Body of pancreas (tissue), 4 donors: ENCODE data around the gene SET. TPM values are rescaled to one million over a fixed set of nuclear protein-coding genes. Genes with fewer than 3 reads are reported as not detected.
"Not testable (repeated sequence)": the region's sequence is repeated elsewhere in the genome, so short reads cannot be mapped to it uniquely, and the experiment has no call there.

Source experiments
- ATAC-seq: fragments of 150-250 bp; one replicate; pipeline ENCODE4 v1.9.1; 2016
- DNase-seq, 4 donors: peaks; one replicate each; pipeline ENCODE4 v3.0.0-alpha.2; 2019
- H3K27ac ChIP-seq, 4 donors: fragments of 200-600 bp; sonication (generic); 1 replicate in 3 of 4; 2 replicates in 1 of 4; pipeline versions ENCODE4 v1.5.1 to v1.6.1; 2016 to 2019; ENCODE audit warnings: mild to moderate bottlenecking in 1 of 4, mixed read lengths in 1 of 4, moderate library complexity in 1 of 4
- H3K27me3 ChIP-seq, 2 donors: fragments of 200-600 bp; sonication (generic); one replicate each; pipeline ENCODE4 v1.6.0; 2016; ENCODE audit warnings: mild to moderate bottlenecking in 1 of 2
- H3K36me3 ChIP-seq, 2 donors: fragments of 200-600 bp; sonication (generic); replicated peaks in 1 of 2; 2 replicates each; pipeline ENCODE4 v1.5.1; 2016; ENCODE audit warnings: low read depth in 2 of 2; ENCODE audit not compliant: insufficient read depth in 1 of 2
- H3K4me1 ChIP-seq: fragments of 200-600 bp; sonication (generic); one replicate; pipeline ENCODE4 v1.6.0; 2016
- H3K4me3 ChIP-seq, 2 donors: fragments of 200-600 bp; sonication (generic); 1 replicate in 1 of 2; 2 replicates in 1 of 2; pipeline ENCODE4 v1.5.1; 2016 to 2019
- H3K9me3 ChIP-seq, 3 donors: fragments of 200-600 bp; sonication (generic); 1 replicate in 2 of 3; 2 replicates in 1 of 3; pipeline ENCODE4 v1.5.1; 2016
- POLR2A ChIP-seq, 3 donors: fragments of 450-650 bp; IDR thresholded peaks; one replicate each; pipeline ENCODE4 v1.6.1; 2016; ENCODE audit warnings: antibody characterized with exemption in 3 of 3, mild to moderate bottlenecking in 2 of 3
- WGBS, 2 donors: methylation state at CpG; one replicate each; pipeline ENCODE4 v1.1.5; 2017; 5-methylcytosine and 5-hydroxymethylcytosine counted together
- intact Hi-C: fragments of 100-400 bp; cut with DNase I; formaldehyde crosslinking; loops from one replicate; pipeline ENCODE4 v1.15.1; 2023
- total RNA-seq, 2 donors: library from RNA; depleted of rRNA; stranded (reverse); fragments of >200 nt; gene quantifications; one replicate each; pipeline ENCODE4 v1.1.0, GENCODE V29; 2016
- TF ChIP-seq, protein P1 (sequence below), 7 experiments: fragments of 450-650 bp in 4 of 7; fragments of 200-600 bp in 3 of 7; sonication (generic) in 3 of 7; IDR thresholded peaks; one replicate each; pipeline ENCODE4 v1.5.1; 2016 to 2019; ENCODE audit warnings: antibody characterized with exemption in 7 of 7

The SET gene
- total RNA-seq, 2 donors from 2014 or later = 70.9 to 87.2 TPM

DNA sequence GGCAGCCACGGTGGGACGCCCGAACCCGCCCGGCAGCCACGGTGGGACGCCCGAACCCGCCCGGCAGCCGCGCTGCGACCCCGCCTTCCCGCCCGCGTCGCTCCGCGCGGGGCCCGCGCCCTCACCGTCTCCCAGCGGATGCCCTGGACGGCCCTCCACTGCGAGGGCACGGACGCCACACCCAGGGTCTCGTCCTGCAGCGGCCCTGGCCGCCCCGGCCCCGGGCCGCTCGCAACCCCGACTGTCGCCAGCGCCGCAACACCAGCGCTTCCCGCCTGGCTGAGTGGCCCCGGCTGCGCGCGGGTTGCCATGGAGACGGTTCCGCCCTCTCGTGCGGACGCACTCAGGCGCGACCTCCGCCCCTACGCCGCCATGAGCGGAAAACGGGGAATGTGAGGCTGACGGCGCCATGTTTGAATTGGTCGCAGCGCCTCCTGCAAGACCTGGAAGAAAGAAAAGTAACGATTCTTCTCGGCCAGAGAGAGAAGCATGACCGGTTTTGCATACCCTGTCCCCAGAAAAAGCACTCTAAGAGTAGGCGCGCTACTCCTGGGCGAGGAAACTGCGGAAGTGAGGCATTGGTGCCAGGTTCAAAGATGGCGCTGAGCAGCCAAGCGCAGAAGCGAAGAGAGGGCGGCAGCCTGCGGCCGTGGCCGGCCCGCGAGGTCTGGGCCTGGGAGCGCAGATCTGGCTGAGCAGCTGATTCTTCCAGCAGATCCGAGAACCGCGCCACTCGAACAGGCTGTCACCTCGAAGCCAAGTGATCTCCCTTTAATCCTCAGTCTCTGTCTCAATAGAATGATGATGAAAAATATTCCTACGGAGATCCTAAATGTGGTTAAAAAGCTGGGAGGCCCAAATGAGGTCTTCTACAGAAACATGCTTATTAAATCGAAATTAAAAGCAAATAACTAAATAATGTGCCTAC is 32.3 kb upstream of the SET start, which contains the start of gene DYNC2I2:
DYNC2I2 (minus strand) TSS at position 432 of the 928 bp plus-strand sequence; CDS start at position 311, 121 bp downstream.
- ATAC-seq = peak; percentile 99
- Histone ChIP-seq H3K9me3 (no peaks in the 10 kb centered on the region), H3K27ac (peak within 1 kb of the TSS; percentile 96 to 100 (median 98)), H3K4me3 (peak within 1 kb of the TSS; percentile 8 to 19), H3K27me3 (no peaks in the 10 kb centered on the region), H3K4me1 (peaks cover 7% of the 10 kb centered on the region), H3K36me3 (no peaks in the 10 kb centered on the region)
- intact Hi-C loops = no loop called here
- TF ChIP-seq POLR2A (IDR thresholded peaks at IDR 0.05) = peak; percentile 33 to 87 (median 77)
- TF ChIP-seq, protein P1, sequence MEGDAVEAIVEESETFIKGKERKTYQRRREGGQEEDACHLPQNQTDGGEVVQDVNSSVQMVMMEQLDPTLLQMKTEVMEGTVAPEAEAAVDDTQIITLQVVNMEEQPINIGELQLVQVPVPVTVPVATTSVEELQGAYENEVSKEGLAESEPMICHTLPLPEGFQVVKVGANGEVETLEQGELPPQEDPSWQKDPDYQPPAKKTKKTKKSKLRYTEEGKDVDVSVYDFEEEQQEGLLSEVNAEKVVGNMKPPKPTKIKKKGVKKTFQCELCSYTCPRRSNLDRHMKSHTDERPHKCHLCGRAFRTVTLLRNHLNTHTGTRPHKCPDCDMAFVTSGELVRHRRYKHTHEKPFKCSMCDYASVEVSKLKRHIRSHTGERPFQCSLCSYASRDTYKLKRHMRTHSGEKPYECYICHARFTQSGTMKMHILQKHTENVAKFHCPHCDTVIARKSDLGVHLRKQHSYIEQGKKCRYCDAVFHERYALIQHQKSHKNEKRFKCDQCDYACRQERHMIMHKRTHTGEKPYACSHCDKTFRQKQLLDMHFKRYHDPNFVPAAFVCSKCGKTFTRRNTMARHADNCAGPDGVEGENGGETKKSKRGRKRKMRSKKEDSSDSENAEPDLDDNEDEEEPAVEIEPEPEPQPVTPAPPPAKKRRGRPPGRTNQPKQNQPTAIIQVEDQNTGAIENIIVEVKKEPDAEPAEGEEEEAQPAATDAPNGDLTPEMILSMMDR (IDR thresholded peaks at IDR 0.05) = peak in 1 of 7 experiments; percentile 11
- DNase-seq = peak; percentile 97 to 99 (median 98)
- 1 to 5% methylated on average over 4 to 82 of the region's 86 CpGs for WGBS, 2 donors

DNA sequence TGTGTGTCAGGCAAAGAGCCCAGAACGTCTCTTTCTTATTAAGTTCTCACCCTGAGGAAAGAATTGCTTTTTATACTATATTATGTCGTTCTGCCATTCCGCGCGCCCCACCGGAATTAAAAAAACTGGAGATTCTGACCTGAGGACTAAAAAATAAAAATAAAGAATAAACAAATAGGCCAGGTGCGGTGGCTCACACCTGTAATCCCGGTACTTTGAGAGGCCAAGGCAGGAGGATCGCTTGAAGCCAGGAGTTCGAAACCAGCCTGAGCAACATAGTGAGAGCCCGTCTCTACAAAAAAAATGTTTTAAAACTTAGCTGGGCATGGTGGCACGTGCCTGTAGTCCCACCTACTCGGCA is 31.7 kb upstream of the SET start:
- intact Hi-C loops = no loop called here
- H3K4me3 ChIP-seq = no peak overlapping the region
- H3K9me3 ChIP-seq = no peaks in the 10 kb centered on the region
- H3K36me3 ChIP-seq = no peaks in the 10 kb centered on the region
- peaks cover 7% of the 10 kb centered on the region for H3K4me1 ChIP-seq
- DNase-seq = peak in 1 of 4 donors; percentile 24
- H3K27me3 ChIP-seq = no peaks in the 10 kb centered on the region
- peak overlapping the region; percentile 96 to 100 (median 98) for H3K27ac ChIP-seq
- no peak for ATAC-seq
- 97% methylated on average over 13 of the region's 13 CpGs for WGBS, 2 donors
- TF ChIP-seq, protein P1 (IDR thresholded peaks at IDR 0.05) = no peak
- TF ChIP-seq POLR2A (IDR thresholded peaks at IDR 0.05) = no peak

DNA sequence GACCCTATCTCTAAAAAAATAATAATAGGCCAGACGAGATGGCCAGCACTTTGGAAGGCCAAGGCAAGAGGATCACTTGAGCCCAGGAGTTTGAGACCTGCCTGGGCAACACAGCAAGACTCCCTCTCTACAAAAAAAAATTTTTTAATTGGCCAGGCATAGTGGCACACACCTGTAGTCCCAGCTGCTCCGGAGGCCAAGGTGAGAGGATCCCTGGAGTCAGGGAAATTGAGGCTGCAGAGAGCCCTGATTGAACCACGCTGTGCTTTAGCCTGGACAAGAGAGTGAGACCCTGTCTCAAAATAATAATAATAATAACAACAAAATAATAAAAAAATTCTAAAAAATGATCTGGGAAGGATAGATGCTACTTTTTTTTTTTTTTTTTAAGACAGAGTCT is 31.2 kb upstream of the SET start:
- no peaks in the 10 kb centered on the region for H3K27me3 ChIP-seq
- no peaks in the 10 kb centered on the region for H3K9me3 ChIP-seq
- peaks cover 7% of the 10 kb centered on the region for H3K4me1 ChIP-seq
- no peak overlapping the region for H3K4me3 ChIP-seq
- no peaks in the 10 kb centered on the region for H3K36me3 ChIP-seq
- intact Hi-C loops = no loop called here
- no peak for DNase-seq
- 83 to 94% methylated on average over 3 of the region's 3 CpGs for WGBS, 2 donors
- ATAC-seq = no peak
- TF ChIP-seq, protein P1 (IDR thresholded peaks at IDR 0.05) = no peak
- TF ChIP-seq POLR2A (IDR thresholded peaks at IDR 0.05) = no peak
- H3K27ac ChIP-seq = no peak overlapping the region

DNA sequence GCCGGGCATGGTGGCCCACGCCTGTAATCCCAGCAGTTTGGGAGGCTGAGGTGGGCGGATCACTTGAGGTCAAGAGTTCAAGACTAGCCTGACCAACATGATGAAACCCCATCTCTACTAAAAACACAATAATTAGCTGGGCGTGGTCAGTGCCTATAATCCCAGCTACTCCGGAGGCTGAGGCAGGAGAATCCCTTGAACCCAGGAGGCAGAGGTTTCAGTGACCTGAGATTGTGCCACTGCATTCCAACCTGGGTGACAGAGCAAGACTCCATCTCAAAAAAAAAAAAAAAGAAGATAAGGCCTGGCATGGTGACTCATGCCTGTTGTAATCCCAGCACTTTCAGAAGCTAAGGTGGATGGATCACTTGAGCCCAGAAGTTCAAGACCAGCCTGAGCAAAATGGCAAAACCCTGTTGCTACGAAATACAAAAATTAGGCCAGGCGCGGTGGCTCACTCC is 22.5 kb upstream of the SET start:
- ATAC-seq, H3K4me1 ChIP-seq, DNase-seq, H3K27ac ChIP-seq, intact Hi-C loops, H3K4me3 ChIP-seq, H3K36me3 ChIP-seq, H3K27me3 ChIP-seq, H3K9me3 ChIP-seq: not testable (repeated sequence)
- 94 to 95% methylated on average over 8 of the region's 8 CpGs for WGBS, 2 donors

DNA sequence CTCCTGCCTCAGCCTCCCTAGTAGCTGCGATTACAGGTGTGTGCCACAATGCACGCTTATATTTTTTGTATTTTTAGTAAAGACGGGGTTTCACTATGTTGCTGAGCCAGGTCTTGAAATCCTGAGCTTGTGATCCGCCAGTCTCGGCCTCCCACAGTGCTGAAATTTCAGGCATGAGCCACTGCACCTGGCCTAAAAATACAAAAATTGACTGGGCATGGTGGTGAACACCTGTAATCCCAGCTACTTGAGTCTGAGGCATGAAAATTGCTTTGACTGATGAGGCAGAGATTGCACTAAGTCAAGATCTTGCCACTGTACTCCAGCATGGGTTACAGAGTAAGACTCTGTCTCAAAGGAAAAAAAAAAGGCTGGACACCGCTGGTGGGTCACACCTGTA is 19.2 kb upstream of the SET start:
- no peaks in the 10 kb centered on the region for H3K27me3 ChIP-seq
- WGBS, 2 donors = 94 to 95% methylated on average over 6 of the region's 6 CpGs
- no peaks in the 10 kb centered on the region for H3K4me1 ChIP-seq
- no peak for ATAC-seq
- no peaks in the 10 kb centered on the region for H3K36me3 ChIP-seq
- intact Hi-C loops = no loop called here
- no peaks in the 10 kb centered on the region for H3K9me3 ChIP-seq
- DNase-seq = no peak
- no peak for TF ChIP-seq POLR2A (IDR thresholded peaks at IDR 0.05)
- TF ChIP-seq, protein P1 (IDR thresholded peaks at IDR 0.05) = no peak
- H3K27ac ChIP-seq = no peak overlapping the region
- no peak overlapping the region for H3K4me3 ChIP-seq
